Activated CD4-positive, alpha-beta T cell treated with anti-CD3 and anti-CD28 coated beads for 24 hours (primary cell): ENCODE results near the gene ARHGEF9.
"Not testable (repeated sequence)": the region's sequence is repeated elsewhere in the genome, so short reads cannot be mapped to it uniquely, and the experiment has no call there.

Source experiments
- DNase-seq, 2 donors: peaks; one replicate each; pipeline ENCODE4 v3.0.0-alpha.2; 2020; ENCODE audit warnings: low read depth in 2 of 2

ARHGEF9 gene

GRCh38 chrX:63661676-63662075 is 123.3 kb downstream of the ARHGEF9 start:
- DNase-seq: no peak

- DNase-seq: no peak
Observed at GRCh38 chrX:63658920-63659319, 126.1 kb downstream of the ARHGEF9 start.

GRCh38 chrX:63657821-63658220 is 127.2 kb downstream of the ARHGEF9 start:
- DNase-seq: no peak

GRCh38 chrX:63656871-63657580 is 128.0 kb downstream of the ARHGEF9 start:
- DNase-seq: no peak

GRCh38 chrX:63652086-63652765 is 132.8 kb downstream of the ARHGEF9 start:
- no peak for DNase-seq

GRCh38 chrX:63645748-63646147 is 139.3 kb downstream of the ARHGEF9 start:
- not testable (repeated sequence) for DNase-seq

GRCh38 chrX:63635750-63636149 is 149.3 kb downstream of the ARHGEF9 start:
- no peak for DNase-seq

GRCh38 chrX:63613531-63614028 is 171.4 kb downstream of the ARHGEF9 start:
- DNase-seq: no peak

- no peak for DNase-seq
Observed at GRCh38 chrX:63585936-63586335, 199.1 kb downstream of the ARHGEF9 start.
